ENCODE results near the gene PLA2G4C.
A peak's percentile ranks its signal among the peaks of the same experiment; 100 is the strongest.

The PLA2G4C gene

DNA sequence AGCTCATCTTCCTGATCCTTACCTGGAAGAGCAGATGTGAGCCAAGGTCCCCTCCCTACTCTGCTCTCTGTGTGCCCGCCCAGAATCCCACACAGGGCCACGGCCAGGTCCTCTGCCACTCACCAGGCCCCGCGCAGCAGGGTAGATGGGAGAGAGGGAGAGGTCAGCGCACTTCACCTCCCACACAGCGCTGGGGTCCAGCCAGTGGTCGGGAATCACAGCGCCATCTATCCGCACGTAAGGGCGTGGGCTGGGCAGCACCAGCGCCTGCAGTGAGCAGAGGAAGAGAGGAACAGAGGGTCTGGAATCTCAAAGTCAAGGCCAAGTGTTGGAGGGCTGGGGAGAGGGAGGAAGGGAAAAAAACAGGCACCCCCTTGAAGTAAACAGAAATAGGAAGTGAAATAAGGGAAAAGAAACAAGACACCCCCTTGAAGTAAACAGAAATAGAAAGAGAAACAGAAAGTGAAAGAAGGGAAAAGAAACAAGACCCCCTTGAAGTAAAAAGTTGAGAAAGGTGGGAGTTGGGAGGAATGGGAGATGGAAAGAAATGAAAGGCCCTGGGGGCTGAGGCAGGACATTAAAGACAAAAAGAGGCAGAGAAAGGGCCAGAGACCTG lies 7.0 kb upstream of the PLA2G4C start:
- Histone ChIP-seq H2AFZ (ENCODE audit: low read depth, low read length) (no peak overlapping the region), H3K27ac (ENCODE audit: low read length) (0 out of 2 replicates have a peak overlapping the region, but pooled peaks have one; percentile 9)
- no peak for ATAC-seq (ENCODE audit: insufficient read depth, low read depth)

DNA sequence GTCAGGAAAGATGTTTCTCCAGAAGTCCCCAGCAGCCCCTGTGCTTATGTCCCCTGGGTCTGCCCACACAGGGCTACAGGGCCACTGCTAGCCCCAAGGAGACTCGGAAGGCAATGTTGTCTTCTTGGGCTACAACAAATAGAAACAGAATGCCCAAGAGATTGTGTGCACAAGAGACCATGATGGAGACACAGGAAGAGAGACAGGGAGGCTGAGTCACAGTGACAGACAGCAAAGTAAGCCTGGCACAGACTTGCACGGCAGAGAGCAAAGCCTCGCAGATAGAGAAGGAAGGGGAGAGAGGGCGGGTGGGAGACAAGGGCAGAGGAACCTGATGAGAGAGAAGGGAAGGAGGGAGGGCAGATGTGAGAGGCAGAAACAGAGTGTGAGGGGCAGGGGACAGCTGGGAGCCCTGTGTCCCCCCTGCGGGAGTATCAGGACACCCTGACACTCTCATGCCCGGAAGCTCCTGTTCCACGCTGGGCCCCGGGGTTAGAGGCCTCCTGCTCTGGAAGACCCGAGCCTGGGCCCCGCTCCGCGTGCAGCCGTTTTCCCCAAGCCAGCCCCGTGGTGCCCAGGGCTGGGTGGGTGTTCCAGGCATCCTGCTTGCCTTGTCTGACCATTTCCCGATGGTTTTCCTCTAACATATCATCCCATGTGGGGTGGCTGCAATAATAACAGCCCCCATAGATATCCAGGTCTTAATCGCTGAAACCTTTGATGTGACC lies 2.7 kb upstream of the PLA2G4C start:
- H4K20me1 ChIP-seq (ENCODE audit: insufficient read depth, low read length) = no peaks in the 10 kb centered on the region
- no peaks in the 10 kb centered on the region for H3K27me3 ChIP-seq (ENCODE audit: insufficient read depth, low read length, poor library complexity)
- H2AFZ ChIP-seq (ENCODE audit: low read depth, low read length) = no peak overlapping the region
- no peak overlapping the region for H3K9ac ChIP-seq (ENCODE audit: low read depth, low read length)
- H3K4me3 ChIP-seq (ENCODE audit: low read depth in 1 of 2, low read length in 2 of 2) = no peak overlapping the region
- H3K36me3 ChIP-seq (ENCODE audit: insufficient read depth, low read length) = peaks cover 38% of the 10 kb centered on the region
- H3K9me3 ChIP-seq (ENCODE audit: insufficient read depth, low read length, severe bottlenecking) = no peaks in the 10 kb centered on the region
- no peak overlapping the region for H3K27ac ChIP-seq (ENCODE audit: low read length)
- DNase-seq = no peak
- H3K4me1 ChIP-seq (ENCODE audit: insufficient read depth, low read length) = peaks cover 5% of the 10 kb centered on the region
- TF ChIP-seq EZH2 (IDR thresholded peaks at IDR 0.05; ENCODE audit: borderline replicate concordance, low read depth, low read length, severe bottlenecking) = no peak
- TF ChIP-seq, protein P1, sequence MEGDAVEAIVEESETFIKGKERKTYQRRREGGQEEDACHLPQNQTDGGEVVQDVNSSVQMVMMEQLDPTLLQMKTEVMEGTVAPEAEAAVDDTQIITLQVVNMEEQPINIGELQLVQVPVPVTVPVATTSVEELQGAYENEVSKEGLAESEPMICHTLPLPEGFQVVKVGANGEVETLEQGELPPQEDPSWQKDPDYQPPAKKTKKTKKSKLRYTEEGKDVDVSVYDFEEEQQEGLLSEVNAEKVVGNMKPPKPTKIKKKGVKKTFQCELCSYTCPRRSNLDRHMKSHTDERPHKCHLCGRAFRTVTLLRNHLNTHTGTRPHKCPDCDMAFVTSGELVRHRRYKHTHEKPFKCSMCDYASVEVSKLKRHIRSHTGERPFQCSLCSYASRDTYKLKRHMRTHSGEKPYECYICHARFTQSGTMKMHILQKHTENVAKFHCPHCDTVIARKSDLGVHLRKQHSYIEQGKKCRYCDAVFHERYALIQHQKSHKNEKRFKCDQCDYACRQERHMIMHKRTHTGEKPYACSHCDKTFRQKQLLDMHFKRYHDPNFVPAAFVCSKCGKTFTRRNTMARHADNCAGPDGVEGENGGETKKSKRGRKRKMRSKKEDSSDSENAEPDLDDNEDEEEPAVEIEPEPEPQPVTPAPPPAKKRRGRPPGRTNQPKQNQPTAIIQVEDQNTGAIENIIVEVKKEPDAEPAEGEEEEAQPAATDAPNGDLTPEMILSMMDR (IDR thresholded peaks at IDR 0.05; ENCODE audit: borderline replicate concordance, extremely low read depth, low read length, poor library complexity, severe bottlenecking) = no peak
- H3K79me2 ChIP-seq (ENCODE audit: insufficient read depth, low read length) = no peaks in the 10 kb centered on the region
- no peak for ATAC-seq (ENCODE audit: insufficient read depth, low read depth)
- H3K4me2 ChIP-seq (ENCODE audit: insufficient read depth, low read length) = no peak overlapping the region

More for the DNA sequence above, 7.0 kb upstream of the PLA2G4C start:
- Histone ChIP-seq H3K4me2 (ENCODE audit: insufficient read depth, low read length) (no peak overlapping the region), H3K4me3 (ENCODE audit: low read depth in 1 of 2, low read length in 2 of 2) (no peak overlapping the region), H3K79me2 (ENCODE audit: insufficient read depth, low read length) (no peaks in the 10 kb centered on the region), H3K36me3 (ENCODE audit: insufficient read depth, low read length) (peaks cover 77% of the 10 kb centered on the region), H3K27me3 (ENCODE audit: insufficient read depth, low read length, poor library complexity) (no peaks in the 10 kb centered on the region), H3K9ac (ENCODE audit: low read depth, low read length) (no peak overlapping the region), H3K9me3 (ENCODE audit: insufficient read depth, low read length, severe bottlenecking) (no peaks in the 10 kb centered on the region), H3K4me1 (ENCODE audit: insufficient read depth, low read length) (no peaks in the 10 kb centered on the region), H4K20me1 (ENCODE audit: insufficient read depth, low read length) (no peaks in the 10 kb centered on the region)
- TF ChIP-seq EZH2 (IDR thresholded peaks at IDR 0.05; ENCODE audit: borderline replicate concordance, low read depth, low read length, severe bottlenecking) = no peak
- TF ChIP-seq, protein P1 (IDR thresholded peaks at IDR 0.05; ENCODE audit: borderline replicate concordance, extremely low read depth, low read length, poor library complexity, severe bottlenecking) = no peak
- DNase-seq = no peak

DNA sequence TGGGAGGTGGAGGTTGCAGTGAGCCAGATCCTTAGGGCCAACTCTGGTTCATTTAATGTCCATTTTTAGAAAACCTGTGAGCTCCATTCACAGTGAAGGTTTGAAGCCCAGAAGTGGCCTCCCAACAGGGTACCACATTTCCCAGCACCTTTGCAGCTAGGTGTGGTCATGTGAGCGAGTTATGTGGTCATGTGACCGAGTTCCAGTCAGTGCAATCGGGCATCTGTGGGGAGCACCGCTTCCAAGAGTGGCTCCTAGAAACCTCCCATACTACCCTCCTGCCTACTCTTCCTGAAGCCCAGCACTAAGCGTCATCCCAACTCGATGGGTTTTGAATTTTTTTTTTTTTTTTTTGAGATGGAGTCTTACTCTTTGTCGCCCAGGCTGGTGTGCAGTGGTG lies 663 bp upstream of the PLA2G4C start:
- Histone ChIP-seq H3K4me2 (ENCODE audit: insufficient read depth, low read length) (no peak overlapping the region), H3K36me3 (ENCODE audit: insufficient read depth, low read length) (peaks cover 17% of the 10 kb centered on the region)

More for the DNA sequence above, 663 bp upstream of the PLA2G4C start:
- no peak for DNase-seq
- Histone ChIP-seq H3K9ac (ENCODE audit: low read depth, low read length) (no peak overlapping the region), H3K79me2 (ENCODE audit: insufficient read depth, low read length) (no peaks in the 10 kb centered on the region), H3K27ac (ENCODE audit: low read length) (no peak overlapping the region), H4K20me1 (ENCODE audit: insufficient read depth, low read length) (no peaks in the 10 kb centered on the region), H3K4me1 (ENCODE audit: insufficient read depth, low read length) (peaks cover 5% of the 10 kb centered on the region), H2AFZ (ENCODE audit: low read depth, low read length) (no peak overlapping the region), H3K27me3 (ENCODE audit: insufficient read depth, low read length, poor library complexity) (no peaks in the 10 kb centered on the region), H3K4me3 (ENCODE audit: low read depth in 1 of 2, low read length in 2 of 2) (no peak overlapping the region), H3K9me3 (ENCODE audit: insufficient read depth, low read length, severe bottlenecking) (no peaks in the 10 kb centered on the region)
- ATAC-seq (ENCODE audit: insufficient read depth, low read depth) = no peak
- TF ChIP-seq EZH2 (IDR thresholded peaks at IDR 0.05; ENCODE audit: borderline replicate concordance, low read depth, low read length, severe bottlenecking) = no peak
- TF ChIP-seq, protein P1 (IDR thresholded peaks at IDR 0.05; ENCODE audit: borderline replicate concordance, extremely low read depth, low read length, poor library complexity, severe bottlenecking) = no peak
